IPS-NIHi11 (cell line): Measurements from ENCODE around the gene STAT3.
"Not testable (repeated sequence)": the region's sequence is repeated elsewhere in the genome, so short reads cannot be mapped to it uniquely, and the experiment has no call there.

Experiments
- DNase-seq: peaks from one replicate; pipeline ENCODE4 v3.0.0; 2012; ENCODE audit warnings: mixed read lengths, low spot score

The STAT3 gene

GRCh38 chr17:42276609-42277341 is 111.5 kb downstream of the STAT3 start:
- peak; percentile 48 for DNase-seq

GRCh38 chr17:42276359-42276608 is 112.0 kb downstream of the STAT3 start, which contains the start of gene STAT5B:
TSS of gene STAT5B (minus strand) at chr17:42276391. CDS start at chr17:42232127, 44,264 bp downstream.
- DNase-seq = peak; percentile 95

DNA sequence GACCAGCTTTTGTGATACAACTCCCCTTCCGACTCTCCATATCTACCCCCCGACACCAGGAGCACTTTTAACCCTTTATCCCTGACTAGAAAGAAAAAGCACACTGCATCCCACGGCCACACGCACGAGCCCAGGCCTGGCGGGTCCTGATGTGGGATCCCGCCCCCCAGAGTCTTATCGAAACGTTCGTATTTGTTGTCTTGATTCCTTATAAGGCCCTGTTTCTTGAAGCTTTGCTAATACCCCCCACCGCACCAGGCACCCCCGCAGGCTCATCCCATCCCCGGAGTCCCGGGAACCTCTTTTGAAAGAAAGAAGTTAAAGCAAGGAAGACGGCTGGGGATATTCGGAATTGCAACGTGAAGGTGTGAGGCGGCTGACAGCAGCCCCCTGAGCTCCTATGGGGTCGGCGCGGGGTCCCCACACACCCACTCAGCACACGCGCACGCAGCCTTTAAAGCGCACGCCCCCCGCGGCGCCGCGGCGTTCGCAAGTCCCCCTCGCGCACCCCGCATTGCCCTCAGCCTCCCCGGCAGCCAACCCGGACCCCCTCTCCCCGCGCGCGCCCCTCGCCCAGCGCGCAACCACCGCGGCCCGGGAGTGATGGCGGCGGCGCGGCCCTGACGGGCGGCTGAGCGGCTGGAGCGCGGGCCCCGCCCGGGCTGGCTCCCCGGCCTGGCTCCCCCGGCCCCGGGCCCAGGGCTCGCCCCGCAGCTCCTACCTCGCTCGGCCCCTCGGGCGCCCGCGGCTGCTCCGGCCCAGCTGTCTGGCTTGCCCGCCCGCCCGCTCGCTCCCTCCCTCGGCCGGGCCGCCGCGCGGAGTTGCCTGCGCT is 112.5 kb downstream of the STAT3 start:
- peak; percentile 58 for DNase-seq

DNA sequence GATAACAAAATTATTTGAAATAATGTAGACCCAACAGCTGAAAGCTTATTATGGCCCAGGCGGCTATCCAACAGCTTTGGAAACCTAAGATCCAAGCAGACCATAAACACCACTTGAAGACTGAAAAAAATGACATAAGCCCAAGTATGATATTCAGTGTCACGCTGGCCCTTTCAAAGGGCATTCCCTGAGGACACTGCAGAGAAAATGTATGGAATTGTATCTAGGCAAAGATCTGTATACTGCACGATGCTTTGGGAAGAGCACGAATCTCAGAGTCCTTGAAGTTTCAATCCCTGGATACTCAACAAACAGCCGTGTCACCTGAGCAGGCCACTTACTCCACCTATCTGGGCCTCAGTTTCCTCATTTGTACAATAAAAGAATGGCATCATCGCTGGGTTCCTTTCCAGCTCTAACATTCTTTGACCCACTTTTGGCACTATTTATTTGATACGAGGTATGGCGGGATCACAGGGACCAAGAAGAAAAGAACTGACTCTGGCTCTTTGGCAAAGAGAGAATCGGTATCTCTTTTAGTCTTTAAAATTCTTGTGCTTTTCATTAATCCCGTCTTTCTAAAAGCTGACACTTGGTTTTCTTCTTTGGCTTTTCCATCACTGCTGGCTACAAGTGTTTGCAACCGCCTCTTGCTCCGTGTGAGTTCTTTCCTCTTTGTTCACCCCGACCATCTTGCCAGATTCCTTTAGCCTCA is 113.3 kb downstream of the STAT3 start:
- no peak for DNase-seq

- no peak for DNase-seq
Observed at GRCh38 chr17:42274253-42274542, 114.0 kb downstream of the STAT3 start.

GRCh38 chr17:42273474-42274252 is 114.6 kb downstream of the STAT3 start:
- no peak for DNase-seq

DNA sequence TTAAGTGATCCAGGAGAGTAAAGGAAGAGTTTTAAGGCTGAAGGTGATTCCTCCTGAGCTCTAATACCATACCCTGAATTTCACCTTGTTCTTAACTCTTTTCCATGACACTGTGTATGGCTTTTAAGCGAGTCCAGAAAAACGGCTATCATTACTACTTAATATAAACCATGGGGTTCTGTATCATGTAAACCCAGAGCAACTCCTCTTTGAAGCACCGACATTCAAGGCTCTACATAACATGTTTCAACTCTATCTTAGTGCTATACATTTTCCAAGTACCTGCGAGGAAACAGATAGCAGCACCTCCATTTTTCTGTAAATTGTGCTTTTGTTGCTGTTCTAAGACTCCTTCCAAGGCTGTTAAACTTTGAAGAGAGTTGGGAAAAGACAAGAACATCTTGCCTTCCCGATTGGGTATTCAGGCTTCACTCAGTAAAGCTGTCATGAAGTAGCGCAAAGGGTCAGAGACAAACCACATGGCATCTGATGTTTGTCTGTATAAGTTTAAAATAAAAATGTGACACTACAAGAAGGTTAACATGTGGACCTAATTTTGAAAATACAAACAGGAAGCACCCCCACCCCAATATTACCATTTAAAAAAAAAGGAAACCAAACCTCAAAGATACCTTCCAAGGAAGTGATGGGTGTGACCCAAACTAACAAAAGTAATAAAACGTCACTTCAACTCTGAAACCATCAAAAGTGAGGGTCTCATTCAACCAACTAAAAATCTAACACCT is 115.9 kb downstream of the STAT3 start:
- DNase-seq = no peak

DNA sequence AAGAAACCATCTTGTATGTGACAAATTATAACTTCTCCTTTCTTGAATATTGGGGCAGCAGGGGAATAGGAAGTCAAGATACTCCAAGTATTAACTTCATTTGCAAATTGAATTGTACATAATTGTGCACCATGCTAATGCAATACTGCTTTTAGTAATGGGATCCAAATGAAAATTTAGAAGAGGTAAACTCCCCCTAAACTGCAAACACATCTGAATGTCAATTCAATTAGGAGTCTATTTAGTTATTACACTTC is 116.5 kb downstream of the STAT3 start:
- no peak for DNase-seq

- DNase-seq = no peak
Observed at GRCh38 chr17:42271006-42271778, 117.0 kb downstream of the STAT3 start.

GRCh38 chr17:42270596-42270995 is 117.6 kb downstream of the STAT3 start:
- no peak for DNase-seq

DNA sequence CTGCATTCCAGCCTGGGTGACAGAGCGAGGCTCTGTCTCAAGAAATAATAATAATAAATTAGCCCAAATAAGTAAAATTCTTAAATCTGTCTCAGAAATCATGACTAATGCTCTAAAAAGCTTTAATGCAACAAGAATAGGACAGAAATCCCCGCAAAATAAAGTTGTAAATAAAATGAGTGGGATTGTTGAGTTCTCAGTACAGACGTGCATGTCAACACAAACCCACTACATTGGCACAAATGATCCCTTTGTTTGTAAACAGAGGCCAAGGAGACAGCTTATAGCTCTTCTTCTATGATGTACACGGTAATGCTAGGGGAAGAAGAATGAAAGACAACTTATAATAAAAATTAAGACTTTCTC is 118.1 kb downstream of the STAT3 start:
- no peak for DNase-seq

- DNase-seq = no peak
Observed at GRCh38 chr17:42268236-42268635, 120.0 kb downstream of the STAT3 start.

GRCh38 chr17:42266918-42267766 is 121.1 kb downstream of the STAT3 start:
- DNase-seq = no peak

- DNase-seq = no peak
Observed at GRCh38 chr17:42266462-42266861, 121.8 kb downstream of the STAT3 start.

DNA sequence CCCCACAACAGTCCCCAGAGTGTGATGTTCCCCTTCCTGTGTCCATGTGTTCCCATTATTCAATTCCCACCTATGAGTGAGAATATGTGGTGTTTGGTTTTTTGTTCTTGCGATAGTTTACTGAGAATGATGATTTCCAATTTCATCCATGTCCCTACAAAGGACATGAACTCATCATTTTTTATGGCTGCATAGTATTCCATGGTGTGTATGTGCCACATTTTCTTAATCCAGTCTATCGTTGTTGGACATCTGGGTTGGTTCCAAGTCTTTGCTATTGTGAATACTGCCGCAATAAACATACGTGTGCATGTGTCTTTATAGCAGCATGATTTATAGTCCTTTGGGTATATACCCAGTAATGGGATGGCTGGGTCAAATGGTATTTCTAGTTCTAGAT is 123.9 kb downstream of the STAT3 start:
- DNase-seq = not testable (repeated sequence)
